Measurements from ENCODE around the gene ZMYM4.

DNA sequence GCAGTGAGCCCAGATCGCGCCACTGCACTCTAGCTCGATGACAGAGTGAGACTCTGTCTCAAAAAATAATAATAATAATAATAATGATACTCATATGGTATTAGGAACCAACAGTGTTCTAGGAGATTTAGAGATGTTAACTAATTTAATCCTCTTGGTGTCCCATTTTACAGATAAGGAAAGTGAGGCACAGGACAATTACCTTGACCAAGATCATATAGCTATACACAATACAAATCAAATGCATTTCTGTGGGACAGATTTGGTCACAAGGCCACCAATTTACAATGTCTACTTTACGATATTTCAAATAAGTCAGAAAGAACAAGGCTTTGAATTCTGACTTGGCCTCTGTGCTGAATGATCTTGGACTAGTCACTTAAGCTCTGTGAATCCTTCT is 2.2 kb upstream of the ZMYM4 start:
- TF ChIP-seq ZNF274 (IDR thresholded peaks at IDR 0.05; ENCODE audit: low read depth, low read length) (no peak), YY1 (IDR thresholded peaks at IDR 0.05; ENCODE audit: insufficient read depth, insufficient read length) (no peak), SUZ12 (IDR thresholded peaks at IDR 0.05; ENCODE audit: extremely low read depth, insufficient read depth, insufficient read length) (no peak)
